ENCODE data around the gene MED26.

The MED26 gene

GRCh38 chr19:16650821-16651220 lies 22.8 kb upstream of the MED26 start:
- no peak for DNase-seq

GRCh38 chr19:16649734-16650133 lies 21.7 kb upstream of the MED26 start:
- no peak for DNase-seq

GRCh38 chr19:16645140-16645539 lies 17.1 kb upstream of the MED26 start:
- no peak for DNase-seq

GRCh38 chr19:16641695-16642094 lies 13.7 kb upstream of the MED26 start:
- DNase-seq: no peak

- DNase-seq: no peak
Observed at GRCh38 chr19:16640951-16641350, 12.9 kb upstream of the MED26 start.

- no peak for DNase-seq
Observed at GRCh38 chr19:16638666-16639065, 10.7 kb upstream of the MED26 start.

GRCh38 chr19:16637535-16637934 lies 9.5 kb upstream of the MED26 start:
- DNase-seq: no peak

GRCh38 chr19:16631465-16631864 lies 3.5 kb upstream of the MED26 start:
- DNase-seq: no peak

- peak; percentile 64 for DNase-seq
Observed at GRCh38 chr19:16628984-16629691, 1.1 kb upstream of the MED26 start.

- DNase-seq: no peak
Observed at GRCh38 chr19:16627928-16628182, 149 bp downstream of the MED26 start.

GRCh38 chr19:16627193-16627927 lies 644 bp downstream of the MED26 start:
- DNase-seq: no peak

- no peak for DNase-seq
Observed at GRCh38 chr19:16626796-16627192, 1.2 kb downstream of the MED26 start.

- no peak for DNase-seq
Observed at GRCh38 chr19:16625163-16625958, 2.6 kb downstream of the MED26 start.

- no peak for DNase-seq
Observed at GRCh38 chr19:16624236-16624635, 3.8 kb downstream of the MED26 start.

GRCh38 chr19:16623576-16623975 lies 4.4 kb downstream of the MED26 start:
- DNase-seq: no peak

GRCh38 chr19:16623066-16623465 lies 4.9 kb downstream of the MED26 start:
- DNase-seq: no peak

- no peak for DNase-seq
Observed at GRCh38 chr19:16621165-16621800, 6.7 kb downstream of the MED26 start.

GRCh38 chr19:16620584-16620983 lies 7.4 kb downstream of the MED26 start:
- no peak for DNase-seq

GRCh38 chr19:16620018-16620417 lies 8.0 kb downstream of the MED26 start:
- DNase-seq: no peak

GRCh38 chr19:16619457-16619856 lies 8.5 kb downstream of the MED26 start:
- DNase-seq: no peak

- no peak for DNase-seq
Observed at GRCh38 chr19:16618248-16618647, 9.8 kb downstream of the MED26 start.

GRCh38 chr19:16615808-16616207 lies 12.2 kb downstream of the MED26 start:
- no peak for DNase-seq

- DNase-seq: no peak
Observed at GRCh38 chr19:16614941-16615340, 13.1 kb downstream of the MED26 start.

GRCh38 chr19:16613841-16614240 lies 14.2 kb downstream of the MED26 start:
- DNase-seq: no peak
